MM.1S (cell line): Measurements from ENCODE around the gene ZNF670.

ENCODE experiments used
- DNase-seq: peaks from one replicate; pipeline ENCODE4 v3.0.0-alpha.2; 2015
- H2AFZ ChIP-seq: fragments of 300-600 bp; sonication (generic); 2 replicates; pipeline ENCODE4 v1.6.0; 2016; ENCODE audit warnings: antibody characterized with exemption, low read length
- H3F3A ChIP-seq: fragments of 300-600 bp; sonication (generic); 2 replicates; pipeline ENCODE4 v1.6.1; 2016; ENCODE audit warnings: mild to moderate bottlenecking, antibody characterized with exemption, low read length, moderate library complexity, mixed read lengths; ENCODE audit not compliant: insufficient read depth
- H3K27ac ChIP-seq: fragments of 300-600 bp; sonication (generic); 2 replicates; pipeline ENCODE4 v1.5.1; 2016; ENCODE audit warnings: mild to moderate bottlenecking, low read length
- H3K27me3 ChIP-seq: fragments of 300-600 bp; sonication (generic); replicated peaks from 2 replicates; pipeline ENCODE4 v1.6.0; 2016; ENCODE audit warnings: low read length; ENCODE audit not compliant: insufficient read depth
- H3K36me3 ChIP-seq: fragments of 300-600 bp; sonication (generic); replicated peaks from 2 replicates; pipeline ENCODE4 v1.6.1; 2016; ENCODE audit warnings: mild to moderate bottlenecking, low read length, mixed read lengths; ENCODE audit not compliant: insufficient read depth
- H3K4me1 ChIP-seq: fragments of 300-600 bp; sonication (generic); 2 replicates; pipeline ENCODE4 v1.6.1; 2016; ENCODE audit warnings: low read length, mixed read lengths
- H3K4me2 ChIP-seq: fragments of 300-600 bp; sonication (generic); 2 replicates; pipeline ENCODE4 v1.6.0; 2016; ENCODE audit warnings: low read depth, low read length
- H3K4me3 ChIP-seq: fragments of 300-600 bp; sonication (generic); 2 replicates; pipeline ENCODE4 v1.5.1; 2016; ENCODE audit warnings: low read length, mixed read lengths
- H3K79me2 ChIP-seq: fragments of 300-600 bp; sonication (generic); 2 replicates; pipeline ENCODE4 v1.6.1; 2016; ENCODE audit warnings: mixed run types, low read length, mixed read lengths
- H3K9ac ChIP-seq: fragments of 300-600 bp; sonication (generic); 2 replicates; pipeline ENCODE4 v1.6.1; 2016; ENCODE audit warnings: low read length, mixed read lengths
- H3K9me2 ChIP-seq: fragments of 300-600 bp; sonication (generic); replicated peaks from 2 replicates; pipeline ENCODE4 v1.6.1; 2016; ENCODE audit warnings: mild to moderate bottlenecking, low read length, mixed read lengths; ENCODE audit not compliant: insufficient read depth
- H3K9me3 ChIP-seq: fragments of 300-600 bp; sonication (generic); replicated peaks from 2 replicates; pipeline ENCODE4 v1.6.1; 2016; ENCODE audit warnings: mild to moderate bottlenecking, low read length, mixed read lengths; ENCODE audit not compliant: insufficient read depth
- H4K20me1 ChIP-seq: fragments of 300-600 bp; sonication (generic); 2 replicates; pipeline ENCODE4 v1.6.1; 2016; ENCODE audit warnings: mild to moderate bottlenecking, low read length, moderate library complexity, mixed read lengths; ENCODE audit not compliant: insufficient read depth
- EZH2 ChIP-seq: fragments of 300-600 bp; sonication (generic); optimal IDR thresholded peaks from 2 replicates; pipeline ENCODE3; 2017; ENCODE audit warnings: low read depth, mild to moderate bottlenecking, antibody characterized with exemption, low read length, mixed read lengths
- EZH2phosphoT487 ChIP-seq: fragments of 300-600 bp; sonication (generic); IDR thresholded peaks from 2 replicates; pipeline ENCODE4 v1.6.1; 2018; ENCODE audit warnings: antibody characterized with exemption, low read length
- TF ChIP-seq, protein P1 (sequence below): fragments of 300-600 bp; sonication (generic); IDR thresholded peaks from 2 replicates; pipeline ENCODE4 v1.5.1; 2016; ENCODE audit warnings: antibody characterized with exemption, low read length, mixed read lengths

The ZNF670 gene

GRCh38 chr1:247102381-247102780, 23.8 kb upstream of the ZNF670 start:
- Histone ChIP-seq H3K27ac (no peak overlapping the region), H3K79me2 (peaks cover 20% of the 10 kb centered on the region), H3K9me3 (0 out of 2 replicates have a peak, but pooled peaks cover 6% of the 10 kb centered on the region), H3K4me1 (no peaks in the 10 kb centered on the region), H3K36me3 (peaks cover 27% of the 10 kb centered on the region), H3K4me2 (no peak overlapping the region), H3K27me3 (peaks cover 6% of the 10 kb centered on the region; the same call in 1 of the 2 replicates), H3K9ac (no peak overlapping the region), H4K20me1 (no peaks in the 10 kb centered on the region), H2AFZ (no peak overlapping the region), H3K4me3 (no peak overlapping the region), H3K9me2 (no peaks in the 10 kb centered on the region), H3F3A (peaks cover 12% of the 10 kb centered on the region)
- TF ChIP-seq EZH2phosphoT487 (no peak), EZH2 (no peak)
- TF ChIP-seq, protein P1, sequence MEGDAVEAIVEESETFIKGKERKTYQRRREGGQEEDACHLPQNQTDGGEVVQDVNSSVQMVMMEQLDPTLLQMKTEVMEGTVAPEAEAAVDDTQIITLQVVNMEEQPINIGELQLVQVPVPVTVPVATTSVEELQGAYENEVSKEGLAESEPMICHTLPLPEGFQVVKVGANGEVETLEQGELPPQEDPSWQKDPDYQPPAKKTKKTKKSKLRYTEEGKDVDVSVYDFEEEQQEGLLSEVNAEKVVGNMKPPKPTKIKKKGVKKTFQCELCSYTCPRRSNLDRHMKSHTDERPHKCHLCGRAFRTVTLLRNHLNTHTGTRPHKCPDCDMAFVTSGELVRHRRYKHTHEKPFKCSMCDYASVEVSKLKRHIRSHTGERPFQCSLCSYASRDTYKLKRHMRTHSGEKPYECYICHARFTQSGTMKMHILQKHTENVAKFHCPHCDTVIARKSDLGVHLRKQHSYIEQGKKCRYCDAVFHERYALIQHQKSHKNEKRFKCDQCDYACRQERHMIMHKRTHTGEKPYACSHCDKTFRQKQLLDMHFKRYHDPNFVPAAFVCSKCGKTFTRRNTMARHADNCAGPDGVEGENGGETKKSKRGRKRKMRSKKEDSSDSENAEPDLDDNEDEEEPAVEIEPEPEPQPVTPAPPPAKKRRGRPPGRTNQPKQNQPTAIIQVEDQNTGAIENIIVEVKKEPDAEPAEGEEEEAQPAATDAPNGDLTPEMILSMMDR = no peak
- no peak for DNase-seq

GRCh38 chr1:247100676-247101279, 22.2 kb upstream of the ZNF670 start:
- no peak overlapping the region for H3K4me2 ChIP-seq
- H3K4me3 ChIP-seq = no peak overlapping the region
- TF ChIP-seq EZH2 (no peak), EZH2phosphoT487 (no peak)
- TF ChIP-seq, protein P1 = no peak
- no peaks in the 10 kb centered on the region for H3K9me2 ChIP-seq
- peaks cover 20% of the 10 kb centered on the region for H3K79me2 ChIP-seq
- H3K27ac ChIP-seq = no peak overlapping the region
- H2AFZ ChIP-seq = no peak overlapping the region
- no peaks in the 10 kb centered on the region for H3K4me1 ChIP-seq
- peaks cover 12% of the 10 kb centered on the region for H3F3A ChIP-seq
- H3K27me3 ChIP-seq = no peaks in the 10 kb centered on the region
- H3K9ac ChIP-seq = no peak overlapping the region
- H3K36me3 ChIP-seq = peaks cover 29% of the 10 kb centered on the region
- no peak for DNase-seq
- 0 out of 2 replicates have a peak, but pooled peaks cover 6% of the 10 kb centered on the region for H3K9me3 ChIP-seq
- H4K20me1 ChIP-seq = no peaks in the 10 kb centered on the region

DNA sequence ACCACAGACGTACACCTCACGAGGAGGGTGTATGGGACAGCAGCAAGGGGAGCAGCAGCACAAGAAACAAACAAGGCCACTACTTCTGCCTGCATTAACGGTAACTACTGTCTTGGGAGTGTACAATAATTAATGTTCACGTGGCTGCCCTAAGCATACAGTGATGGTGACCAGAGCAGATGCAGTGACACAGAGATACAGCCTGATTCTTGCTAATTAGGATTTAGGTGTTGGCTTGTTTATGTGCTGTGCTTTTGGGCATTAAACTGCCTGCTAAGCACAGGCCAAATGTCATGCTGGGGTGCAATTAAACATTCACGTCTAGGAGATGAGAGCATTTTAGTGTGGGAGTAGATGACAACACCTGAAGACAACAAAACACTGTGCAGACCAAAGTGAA, 18.3 kb upstream of the ZNF670 start:
- H3F3A ChIP-seq = no peaks in the 10 kb centered on the region
- no peak overlapping the region for H3K27ac ChIP-seq
- no peak overlapping the region for H3K4me2 ChIP-seq
- no peaks in the 10 kb centered on the region for H4K20me1 ChIP-seq
- DNase-seq = no peak
- H2AFZ ChIP-seq = no peak overlapping the region
- H3K27me3 ChIP-seq = no peaks in the 10 kb centered on the region
- peaks cover 26% of the 10 kb centered on the region for H3K36me3 ChIP-seq
- 0 out of 2 replicates have a peak, but pooled peaks cover under 1% of the 10 kb centered on the region for H3K9me3 ChIP-seq
- peaks cover 4% of the 10 kb centered on the region; the same call in 1 of the 2 replicates for H3K79me2 ChIP-seq
- H3K4me3 ChIP-seq = no peak overlapping the region
- no peak for TF ChIP-seq EZH2
- TF ChIP-seq, protein P1 = no peak
- TF ChIP-seq EZH2phosphoT487 = no peak
- H3K9ac ChIP-seq = no peak overlapping the region
- H3K9me2 ChIP-seq = no peaks in the 10 kb centered on the region
- no peaks in the 10 kb centered on the region for H3K4me1 ChIP-seq
